C4-2B (cell line): ENCODE results near the gene CHIC1.

Source experiments
- ZFX ChIP-seq: fragments of 450-650 bp; IDR thresholded peaks from 2 replicates; pipeline ENCODE4 v1.6.1; 2017
- TF ChIP-seq, protein P1 (sequence below): fragments of 450-650 bp; conservative IDR thresholded peaks from 2 replicates; pipeline ENCODE4 v1.5.1; 2017; ENCODE audit warnings: mild to moderate bottlenecking

DNA sequence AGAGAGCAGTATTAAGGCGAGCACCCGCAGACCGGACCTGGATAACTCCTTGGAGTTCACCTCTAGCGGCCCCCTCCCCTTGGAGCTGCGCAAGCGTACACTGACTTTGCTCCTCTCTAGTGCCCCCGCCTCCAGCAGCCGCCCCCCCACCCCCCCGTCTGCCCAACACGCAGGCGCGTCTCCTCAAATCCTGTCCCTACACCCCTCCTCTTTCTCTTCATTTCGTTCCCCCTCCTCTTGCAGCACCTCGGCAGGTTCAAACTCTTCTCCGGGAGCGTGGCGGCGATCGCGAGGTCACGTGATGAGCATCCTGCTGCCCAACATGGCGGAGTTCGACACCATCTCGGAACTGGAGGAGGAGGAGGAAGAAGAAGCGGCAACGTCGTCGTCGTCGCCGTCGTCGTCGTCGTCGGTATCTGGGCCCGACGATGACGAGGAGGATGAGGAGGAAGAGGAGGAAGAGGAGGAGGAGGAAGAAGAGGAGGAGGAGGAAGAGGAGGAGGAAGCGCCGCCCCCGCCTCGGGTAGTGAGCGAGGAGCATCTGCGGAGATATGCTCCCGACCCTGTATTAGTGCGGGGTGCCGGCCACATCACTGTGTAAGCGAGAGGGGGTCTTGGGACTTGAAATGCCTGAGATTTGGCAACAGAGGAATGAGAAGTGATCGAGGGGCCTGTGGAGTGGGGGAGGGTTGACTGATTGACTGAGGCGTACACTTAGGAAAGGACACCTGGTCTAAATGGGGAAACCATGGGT, at the start of gene CHIC1:
- TF ChIP-seq, protein P1, sequence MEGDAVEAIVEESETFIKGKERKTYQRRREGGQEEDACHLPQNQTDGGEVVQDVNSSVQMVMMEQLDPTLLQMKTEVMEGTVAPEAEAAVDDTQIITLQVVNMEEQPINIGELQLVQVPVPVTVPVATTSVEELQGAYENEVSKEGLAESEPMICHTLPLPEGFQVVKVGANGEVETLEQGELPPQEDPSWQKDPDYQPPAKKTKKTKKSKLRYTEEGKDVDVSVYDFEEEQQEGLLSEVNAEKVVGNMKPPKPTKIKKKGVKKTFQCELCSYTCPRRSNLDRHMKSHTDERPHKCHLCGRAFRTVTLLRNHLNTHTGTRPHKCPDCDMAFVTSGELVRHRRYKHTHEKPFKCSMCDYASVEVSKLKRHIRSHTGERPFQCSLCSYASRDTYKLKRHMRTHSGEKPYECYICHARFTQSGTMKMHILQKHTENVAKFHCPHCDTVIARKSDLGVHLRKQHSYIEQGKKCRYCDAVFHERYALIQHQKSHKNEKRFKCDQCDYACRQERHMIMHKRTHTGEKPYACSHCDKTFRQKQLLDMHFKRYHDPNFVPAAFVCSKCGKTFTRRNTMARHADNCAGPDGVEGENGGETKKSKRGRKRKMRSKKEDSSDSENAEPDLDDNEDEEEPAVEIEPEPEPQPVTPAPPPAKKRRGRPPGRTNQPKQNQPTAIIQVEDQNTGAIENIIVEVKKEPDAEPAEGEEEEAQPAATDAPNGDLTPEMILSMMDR = no peak
- TF ChIP-seq ZFX = no peak
